ENCODE data around the gene KCNQ4. TPM values are rescaled to one million over a fixed set of nuclear protein-coding genes. Genes with fewer than 3 reads are reported as not detected.

Gene KCNQ4
- total RNA-seq, 4 donors from 2014 or later, result 0.28 to 1.6 (median 0.83) TPM

DNA sequence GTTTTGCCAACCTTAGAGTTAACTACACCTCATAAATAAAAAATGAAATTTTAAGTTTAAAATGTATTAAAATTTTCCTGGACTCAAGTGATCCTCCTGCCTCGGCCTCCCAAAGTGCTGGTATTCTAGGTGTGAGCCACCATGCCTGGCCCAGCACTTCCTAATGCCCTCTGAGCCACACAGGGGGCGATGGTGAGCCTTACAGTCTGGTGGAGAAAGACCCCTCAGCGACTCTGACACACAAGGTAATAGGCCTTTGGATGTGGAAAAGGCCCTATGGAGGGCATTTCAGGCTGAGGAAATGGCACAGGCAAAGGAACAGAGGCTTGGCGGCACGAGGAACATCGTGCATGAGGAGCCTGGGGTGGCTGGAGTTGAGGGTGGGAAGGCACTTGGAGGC, 71.9 kb downstream of the KCNQ4 start:
- ATAC-seq (ENCODE audit: low FRiP score) (no peak), DNase-seq (ENCODE audit: low spot score) (no peak)
- TF ChIP-seq, protein P1, sequence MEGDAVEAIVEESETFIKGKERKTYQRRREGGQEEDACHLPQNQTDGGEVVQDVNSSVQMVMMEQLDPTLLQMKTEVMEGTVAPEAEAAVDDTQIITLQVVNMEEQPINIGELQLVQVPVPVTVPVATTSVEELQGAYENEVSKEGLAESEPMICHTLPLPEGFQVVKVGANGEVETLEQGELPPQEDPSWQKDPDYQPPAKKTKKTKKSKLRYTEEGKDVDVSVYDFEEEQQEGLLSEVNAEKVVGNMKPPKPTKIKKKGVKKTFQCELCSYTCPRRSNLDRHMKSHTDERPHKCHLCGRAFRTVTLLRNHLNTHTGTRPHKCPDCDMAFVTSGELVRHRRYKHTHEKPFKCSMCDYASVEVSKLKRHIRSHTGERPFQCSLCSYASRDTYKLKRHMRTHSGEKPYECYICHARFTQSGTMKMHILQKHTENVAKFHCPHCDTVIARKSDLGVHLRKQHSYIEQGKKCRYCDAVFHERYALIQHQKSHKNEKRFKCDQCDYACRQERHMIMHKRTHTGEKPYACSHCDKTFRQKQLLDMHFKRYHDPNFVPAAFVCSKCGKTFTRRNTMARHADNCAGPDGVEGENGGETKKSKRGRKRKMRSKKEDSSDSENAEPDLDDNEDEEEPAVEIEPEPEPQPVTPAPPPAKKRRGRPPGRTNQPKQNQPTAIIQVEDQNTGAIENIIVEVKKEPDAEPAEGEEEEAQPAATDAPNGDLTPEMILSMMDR (IDR thresholded peaks at IDR 0.05), result no peak

DNA sequence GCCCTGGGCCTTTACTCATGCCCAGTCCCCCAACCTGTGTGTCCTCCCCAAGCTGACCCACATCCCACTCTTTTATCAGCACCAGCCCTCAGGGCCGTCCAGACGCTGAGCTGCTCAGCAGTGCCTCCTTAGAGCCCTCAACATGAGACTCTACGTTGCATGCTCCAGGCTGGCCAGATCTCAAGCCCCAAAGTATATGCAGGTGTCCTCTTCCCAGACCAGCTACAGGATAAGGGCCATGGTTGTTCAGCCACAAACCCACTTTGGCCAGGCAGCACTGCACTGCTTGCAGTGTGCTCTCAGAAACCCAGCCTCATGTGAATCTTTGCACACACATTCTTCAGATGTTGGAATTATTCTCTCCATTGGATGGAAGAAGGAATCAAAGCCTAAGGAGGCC, 72.5 kb downstream of the KCNQ4 start:
- TF ChIP-seq, protein P1 (IDR thresholded peaks at IDR 0.05), result no peak
- no peak for DNase-seq (ENCODE audit: low spot score)
- ATAC-seq (ENCODE audit: low FRiP score), result no peak

GRCh38 chr1:40856656-40857302, 73.2 kb downstream of the KCNQ4 start:
- TF ChIP-seq, protein P1 (IDR thresholded peaks at IDR 0.05), result no peak
- DNase-seq (ENCODE audit: low spot score), result no peak
- no peak for ATAC-seq (ENCODE audit: low FRiP score)

DNA sequence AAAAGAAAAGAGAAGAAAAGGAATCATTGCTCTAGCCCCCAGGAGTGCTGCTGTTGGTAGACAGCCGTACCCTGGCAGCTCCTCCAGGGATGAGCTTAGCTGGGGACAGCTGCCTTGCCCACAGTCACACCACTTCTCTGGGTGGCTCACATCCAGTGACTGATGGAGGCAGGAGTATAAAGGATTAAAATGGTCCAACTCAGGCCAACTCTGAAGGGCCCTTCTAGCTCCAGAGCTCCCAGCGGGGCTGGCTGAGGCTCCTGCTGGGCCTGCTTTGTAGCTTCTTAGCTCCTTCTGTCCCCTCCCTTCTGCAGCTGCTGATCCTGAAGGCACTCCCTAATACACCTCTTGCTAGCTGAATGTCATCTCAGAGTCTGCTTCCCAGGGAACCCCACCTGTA, 74.2 kb downstream of the KCNQ4 start:
- no peak for ATAC-seq (ENCODE audit: low FRiP score)
- DNase-seq (ENCODE audit: low spot score), result no peak
- TF ChIP-seq, protein P1 (IDR thresholded peaks at IDR 0.05), result no peak

DNA sequence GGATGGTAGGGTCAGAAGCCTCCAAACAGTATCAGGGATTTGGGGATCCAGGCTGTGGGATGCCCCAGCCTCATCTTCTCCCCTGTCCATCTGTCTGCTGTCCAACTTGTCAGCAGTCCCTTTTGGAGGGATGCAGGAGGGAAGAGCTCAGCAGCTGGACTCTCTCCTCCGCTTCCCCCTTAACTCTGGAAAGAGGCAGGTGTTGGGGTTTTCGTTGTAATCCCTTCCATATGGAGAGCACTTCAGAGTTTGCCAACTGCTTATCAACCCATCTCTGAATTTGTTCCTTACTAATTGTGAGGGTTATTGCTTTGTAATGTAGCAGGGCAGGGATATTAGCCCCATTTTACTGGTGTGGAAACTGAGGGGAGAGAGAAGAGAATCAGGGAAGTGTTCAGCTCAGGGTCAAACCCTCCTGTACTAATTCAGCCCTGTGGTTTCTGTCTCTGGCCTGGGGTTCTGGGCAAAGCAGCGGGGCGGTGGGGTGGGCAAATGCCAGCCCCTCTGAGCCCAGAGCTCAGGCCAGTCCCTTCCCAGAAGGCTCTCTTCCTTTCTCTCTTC, 75.3 kb downstream of the KCNQ4 start:
- DNase-seq (ENCODE audit: low spot score), result no peak
- TF ChIP-seq, protein P1 (IDR thresholded peaks at IDR 0.05), result no peak
- no peak for ATAC-seq (ENCODE audit: low FRiP score)

GRCh38 chr1:40860706-40861223, 77.2 kb downstream of the KCNQ4 start:
- DNase-seq (ENCODE audit: low spot score), result no peak
- no peak for ATAC-seq (ENCODE audit: low FRiP score)
- TF ChIP-seq, protein P1 (IDR thresholded peaks at IDR 0.05), result no peak

Measured in omental fat pad (tissue), 4 donors.